Naive thymus-derived CD4-positive, alpha-beta T cell (primary cell): ENCODE data around the gene PTGDR2. TPM values are rescaled to one million over a fixed set of nuclear protein-coding genes. Genes with fewer than 3 reads are reported as not detected.

Experiments
- ATAC-seq: fragments of 150-1000 bp; cut with Tn5 transposase; 2 replicates; pipeline ENCODE4 v1.10.0; 2021; ENCODE audit warnings: mild to moderate bottlenecking, moderate library complexity
- CTCF ChIA-PET: fragments of 350-600 bp; sonication (Branson Sonifier 250); formaldehyde crosslinking; loops from one replicate; lab custom pipeline; 2021; ENCODE audit warnings: antibody characterized with exemption; lab: Charles Lee
- POLR2A ChIA-PET: fragments of 350-600 bp; sonication (Branson Sonifier 250); formaldehyde crosslinking; loops from one replicate; lab custom pipeline; 2021; ENCODE audit warnings: antibody characterized with exemption, inconsistent platforms; lab: Charles Lee
- DNase-seq, 9 donors: peaks; one replicate each; pipeline versions ENCODE4 v3.0.0 to v3.0.0-alpha.2; 2020 to 2022; ENCODE audit warnings: mixed read lengths in 1 of 9
- H3K27ac ChIP-seq: one replicate; pipeline ENCODE4 v1.7.0; 2013; ENCODE audit warnings: mild to moderate bottlenecking, low read depth, low read length, moderate library complexity
- H3K27me3 ChIP-seq, 2 donors: one replicate each; pipeline ENCODE4 v1.7.0; 2013; ENCODE audit warnings: low read length in 2 of 2, mild to moderate bottlenecking in 2 of 2, moderate library complexity in 2 of 2; ENCODE audit not compliant: control insufficient read depth in 2 of 2, insufficient read depth in 2 of 2
- H3K36me3 ChIP-seq, 3 experiments: 1 replicate in 2 of 3; 2 replicates in 1 of 3; pipeline ENCODE4 v1.7.0; 2013; ENCODE audit warnings: low read length in 3 of 3, mild to moderate bottlenecking in 3 of 3, moderate library complexity in 1 of 3; ENCODE audit not compliant: insufficient read depth in 3 of 3, control insufficient read depth in 2 of 3
- H3K4me1 ChIP-seq, 2 donors: one replicate each; pipeline ENCODE4 v1.7.0; 2013; ENCODE audit warnings: low read length in 2 of 2, mild to moderate bottlenecking in 2 of 2, moderate library complexity in 1 of 2; ENCODE audit not compliant: control insufficient read depth in 2 of 2, insufficient read depth in 2 of 2
- H3K4me3 ChIP-seq: 2 replicates; pipeline ENCODE4 v1.7.0; 2013; ENCODE audit warnings: mild to moderate bottlenecking, low read length
- H3K9me3 ChIP-seq, 3 experiments: 1 replicate in 2 of 3; 2 replicates in 1 of 3; pipeline ENCODE4 v1.7.0; 2013; ENCODE audit warnings: low read length in 3 of 3; ENCODE audit not compliant: control insufficient read depth in 2 of 3
- H3K27ac Mint-ChIP-seq, 9 donors: one replicate each; pipeline ENCODE4 v1.8.0; 2020 to 2022; ENCODE audit warnings: mixed read lengths in 9 of 9, mild to moderate bottlenecking in 8 of 9, moderate library complexity in 5 of 9, inconsistent platforms in 2 of 9
- H3K27me3 Mint-ChIP-seq, 5 donors: one replicate each; pipeline ENCODE4 v1.8.0; 2021 to 2022; ENCODE audit warnings: mixed read lengths in 5 of 5, mild to moderate bottlenecking in 1 of 5
- H3K36me3 Mint-ChIP-seq, 5 donors: one replicate each; pipeline ENCODE4 v1.8.0; 2020 to 2022; ENCODE audit warnings: mixed read lengths in 5 of 5, mild to moderate bottlenecking in 3 of 5, inconsistent platforms in 1 of 5
- H3K4me1 Mint-ChIP-seq, 7 donors: one replicate each; pipeline ENCODE4 v1.8.0; 2020 to 2022; ENCODE audit warnings: mixed read lengths in 7 of 7, mild to moderate bottlenecking in 3 of 7, inconsistent platforms in 1 of 7
- H3K4me3 Mint-ChIP-seq, 10 donors: one replicate each; pipeline ENCODE4 v1.8.0; 2020 to 2022; ENCODE audit warnings: mild to moderate bottlenecking in 10 of 10, mixed read lengths in 10 of 10, moderate library complexity in 6 of 10, inconsistent platforms in 2 of 10
- H3K9me3 Mint-ChIP-seq, 11 donors: one replicate each; pipeline ENCODE4 v1.8.0; 2020 to 2022; ENCODE audit warnings: mixed read lengths in 11 of 11, mild to moderate bottlenecking in 4 of 11, inconsistent platforms in 1 of 11, moderate library complexity in 1 of 11
- intact Hi-C, 2 donors: fragments of 100-400 bp; cut with micrococcal nuclease; formaldehyde crosslinking; loops; one replicate each; pipeline ENCODE4 v1.15.1; 2023
- polyA plus RNA-seq, 2 donors: library from polyadenylated mRNA; unstranded; fragments of 300-500 nt; fragmentation: Illumina TruSeq; gene quantifications; one replicate each; pipeline ENCODE4 v1.2.3, GENCODE V29; 2021
- total RNA-seq, 6 experiments: library from RNA in 5 of 6; stranded (reverse) in 5 of 6; gene quantifications; 1 replicate in 5 of 6; 2 replicates in 1 of 6; pipeline ENCODE4 v1.2.3 and lab custom pipeline; 2021 to 2026

PTGDR2 gene
- total RNA-seq (1 to 10 TPM in 2 of 5 experiments, under 1 TPM in 2, not detected in 1; 0.57 to 4.5 (median 0.96) TPM), polyA plus RNA-seq (under 1 TPM in 1 of 2 donors, not detected in 1; 0.08 TPM), total RNA-seq (lab: John Stamatoyannopoulos, UW) (not detected)

DNA sequence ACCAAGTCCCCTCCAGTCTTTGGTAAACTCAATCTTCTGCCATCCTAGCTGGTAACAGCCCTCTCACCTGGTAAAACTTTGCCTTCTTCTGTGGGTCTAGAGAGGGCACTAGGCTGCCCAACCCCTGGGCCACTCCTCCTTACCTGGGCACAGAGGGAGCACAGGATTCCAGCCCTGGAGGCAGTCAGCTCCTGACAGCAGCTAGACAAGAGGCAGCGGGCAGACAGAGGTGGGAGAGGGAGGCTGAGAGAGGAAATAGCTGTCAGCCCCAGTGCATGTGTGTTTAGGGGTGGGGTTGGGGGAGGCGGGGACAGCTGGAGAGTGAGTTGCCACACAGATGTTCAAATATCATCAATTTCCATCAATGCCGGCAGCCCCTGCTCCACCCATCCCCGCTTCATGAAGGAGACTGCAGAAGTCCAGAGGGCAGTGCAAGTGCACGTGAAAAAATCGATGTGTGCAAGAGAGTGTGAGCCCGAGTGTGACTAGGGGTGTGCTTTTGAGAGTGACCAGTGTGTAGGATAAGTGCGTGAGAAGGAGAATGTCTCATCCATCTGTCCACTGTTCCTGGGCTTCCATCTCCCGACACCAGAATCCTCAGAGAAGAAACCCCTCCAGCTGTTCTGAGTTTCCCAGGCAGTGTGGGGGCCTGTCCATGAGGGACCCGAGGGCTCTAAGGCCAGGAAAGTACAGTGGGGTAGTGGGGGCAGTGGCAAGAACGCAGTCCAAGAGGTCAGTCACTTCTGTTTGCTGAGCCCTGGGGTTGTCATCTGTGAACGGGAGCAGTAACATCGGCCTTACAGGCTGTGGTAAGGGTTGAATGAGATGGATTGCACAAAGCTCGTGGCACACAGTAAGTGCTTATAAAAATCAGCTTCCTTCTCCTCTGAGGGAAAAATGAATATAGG, at the start of gene PTGDR2:
Gene PTGDR2 (minus strand): TSS at position 225 of the 908 bp plus-strand sequence. CDS start 2,228 bp downstream, outside the sequence.
- Histone ChIP-seq H3K4me3 (no peak within 1 kb of the TSS), H3K4me1 (peaks cover 7% of the 10 kb centered on the region in 2 donors), H3K36me3 (peaks cover 0 to 19% (median 6%) of the 10 kb centered on the region in 3 experiments), H3K27me3 (no peaks in the 10 kb centered on the region), H3K27ac (no peak within 1 kb of the TSS), H3K9me3 (no peaks in the 10 kb centered on the region)
- Mint-ChIP-seq H3K4me3 (no peak within 1 kb of the TSS), H3K27me3 (peaks cover 0 to 2% (median 0%) of the 10 kb centered on the region in 5 donors), H3K9me3 (peaks cover 0 to 2% (median 0%) of the 10 kb centered on the region in 11 donors), H3K27ac (peak within 1 kb of the TSS in 2 of 9 donors; percentile 21 to 62), H3K4me1 (peaks cover 13 to 22% (median 19%) of the 10 kb centered on the region in 7 donors), H3K36me3 (peaks cover under 1 to 15% (median 13%) of the 10 kb centered on the region in 5 donors)
- CTCF ChIA-PET, result interaction anchor here (1.4 kb wide), 1 partner anchor 44 kb away, joined by 5 read pairs; no protein-coding TSS in a partner anchor
- ATAC-seq (peak; percentile 25), DNase-seq (no peak)
- intact Hi-C loops, result no loop called here
- POLR2A ChIA-PET, result no interaction called here

DNA sequence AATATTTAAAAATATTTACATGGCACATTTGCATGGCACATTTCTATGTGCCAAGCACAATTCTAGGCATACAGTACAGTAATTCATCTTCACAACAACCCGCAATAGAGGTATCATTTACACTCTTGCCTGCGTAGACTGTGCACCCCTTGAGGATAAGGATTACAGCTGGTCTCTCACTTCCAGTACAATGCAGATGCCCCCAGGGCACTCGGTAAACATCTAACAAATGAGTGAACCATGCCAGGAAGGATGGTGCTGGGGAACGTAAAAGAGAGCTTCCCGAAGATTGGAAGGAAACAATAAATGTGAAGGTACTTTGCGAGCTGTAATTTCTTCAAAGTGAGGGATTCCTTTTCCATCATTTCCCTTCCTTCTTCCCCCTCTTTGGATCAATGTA, 49.3 kb upstream of the PTGDR2 start:
- Histone ChIP-seq H3K36me3 (peaks cover 15 to 39% (median 15%) of the 10 kb centered on the region in 3 experiments), H3K4me1 (peaks cover 18% of the 10 kb centered on the region in 2 donors), H3K27ac (peak overlapping the region; percentile 85), H3K27me3 (no peaks in the 10 kb centered on the region), H3K9me3 (no peaks in the 10 kb centered on the region), H3K4me3 (peak overlapping the region; percentile 89)
- ATAC-seq (no peak), DNase-seq (no peak)
- H3K4me1 Mint-ChIP-seq, result peaks cover 30 to 56% (median 45%) of the 10 kb centered on the region in 7 donors
- peaks cover 0 to 6% (median 0%) of the 10 kb centered on the region in 11 donors for H3K9me3 Mint-ChIP-seq
- peaks cover 0 to 5% (median 0%) of the 10 kb centered on the region in 5 donors for H3K27me3 Mint-ChIP-seq
- intact Hi-C loops, result loop anchor here (5.0 kb wide), 2 partner anchors 427 to 1217 kb away; partner anchors contain the start of genes DDB1 (in 1 of the 2), INCENP (in 1 of the 2) and TKFC (in 1 of the 2)
- ChIA-PET CTCF (interaction anchor here (0.8 to 2.6 kb wide), 6 partner anchors 10 to 481 kb away, joined by 3 to 6 read pairs (median 4); no protein-coding TSS in a partner anchor), POLR2A (interaction anchor here (0.5 to 6.2 kb wide), 14 partner anchors 9 to 1096 kb away, joined by 3 to 64 read pairs (median 6); partner anchors contain the start of genes CD6, CPSF7, SDHAF2 and TMEM109)
- peaks cover 0 to 32% (median 10%) of the 10 kb centered on the region in 5 donors for H3K36me3 Mint-ChIP-seq
- H3K27ac Mint-ChIP-seq, result peak overlapping the region; percentile 90 to 98 (median 95)
- H3K4me3 Mint-ChIP-seq, result peak overlapping the region; percentile 84 to 95 (median 91)

DNA sequence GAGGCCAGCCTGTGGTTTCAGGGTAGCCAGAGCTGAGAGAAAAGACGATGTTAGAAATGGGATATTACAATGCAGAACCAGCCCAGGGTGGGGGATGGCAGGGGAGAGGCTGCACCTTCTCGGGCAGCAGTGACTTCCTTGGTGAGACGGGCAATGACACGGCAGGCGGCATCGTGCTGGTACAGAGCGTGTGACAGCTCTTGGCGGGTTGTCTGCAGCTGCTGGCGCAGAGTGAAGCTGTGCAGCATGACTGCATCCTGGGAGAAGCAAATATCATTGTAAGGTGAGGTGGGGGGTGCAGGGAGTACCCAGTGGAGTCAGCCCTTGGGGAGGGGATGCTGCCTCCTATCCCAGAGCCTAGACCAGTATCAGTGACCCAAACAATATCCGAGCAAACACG, 46.9 kb upstream of the PTGDR2 start:
- peak overlapping the region in 3 of 9 donors; percentile 47 to 95 (median 73) for H3K27ac Mint-ChIP-seq
- peak overlapping the region in 1 of 10 donors; percentile 63 for H3K4me3 Mint-ChIP-seq
- Histone ChIP-seq H3K36me3 (peaks cover 33 to 60% (median 38%) of the 10 kb centered on the region in 3 experiments), H3K9me3 (no peaks in the 10 kb centered on the region), H3K4me1 (peaks cover 18 to 21% of the 10 kb centered on the region in 2 donors), H3K4me3 (no peak overlapping the region), H3K27me3 (no peaks in the 10 kb centered on the region), H3K27ac (no peak overlapping the region)
- peaks cover 29 to 49% (median 46%) of the 10 kb centered on the region in 7 donors for H3K4me1 Mint-ChIP-seq
- no peak for ATAC-seq
- H3K27me3 Mint-ChIP-seq, result no peaks in the 10 kb centered on the region
- CTCF ChIA-PET, result interaction anchor here (0.5 to 2.8 kb wide), 6 partner anchors 13 to 1232 kb away, joined by 3 to 16 read pairs (median 4); no protein-coding TSS in a partner anchor
- POLR2A ChIA-PET, result interaction anchor here (1.2 to 6.2 kb wide), 2 partner anchors 11 to 61 kb away, joined by 3 to 64 read pairs; partner anchors contain the start of gene TMEM109
- no peaks in the 10 kb centered on the region for H3K9me3 Mint-ChIP-seq
- intact Hi-C loops, result no loop called here
- H3K36me3 Mint-ChIP-seq, result peaks cover 6 to 48% (median 24%) of the 10 kb centered on the region in 5 donors
- no peak for DNase-seq

DNA sequence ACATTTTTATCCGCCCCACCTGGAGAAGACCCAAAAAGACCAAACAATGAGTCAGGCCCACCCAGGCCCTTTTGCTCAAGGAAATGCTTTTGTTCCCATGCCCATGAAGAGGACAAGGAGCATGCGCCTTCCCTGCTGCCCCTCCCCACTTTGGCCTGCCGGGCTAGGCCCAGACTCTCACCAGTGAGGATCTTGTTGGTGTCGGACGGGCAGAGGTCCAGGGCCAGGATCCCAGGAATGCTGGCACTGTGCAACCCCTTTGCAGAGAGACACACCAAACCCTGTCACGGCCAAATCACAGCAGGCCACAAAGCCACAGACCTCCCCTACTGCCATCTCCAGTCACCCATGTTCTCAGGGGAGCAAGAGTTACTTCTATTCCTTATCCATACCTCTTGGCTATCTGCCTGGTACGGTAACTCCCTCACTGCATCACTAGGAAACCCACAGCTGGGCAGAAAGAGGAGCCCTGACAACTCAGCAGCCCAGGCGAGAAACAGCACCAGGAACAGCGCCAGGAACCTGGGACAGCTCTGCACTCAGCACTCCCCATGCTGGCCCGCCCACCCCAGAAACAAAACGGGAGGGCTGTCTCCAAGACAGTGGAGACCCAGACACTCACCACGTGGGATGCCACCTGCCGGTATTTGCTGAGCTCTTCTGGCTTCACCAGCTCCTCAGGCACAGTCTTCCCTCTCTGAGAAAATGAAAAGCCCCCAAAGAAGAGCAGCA, 45.1 kb upstream of the PTGDR2 start:
- Histone ChIP-seq H3K4me1 (peaks cover 11 to 13% of the 10 kb centered on the region in 2 donors), H3K9me3 (no peaks in the 10 kb centered on the region), H3K27me3 (no peaks in the 10 kb centered on the region), H3K27ac (no peak overlapping the region), H3K36me3 (peaks cover 50 to 76% (median 50%) of the 10 kb centered on the region in 3 experiments), H3K4me3 (no peak overlapping the region)
- no peak for DNase-seq
- H3K36me3 Mint-ChIP-seq, result peaks cover 8 to 62% (median 36%) of the 10 kb centered on the region in 5 donors
- H3K27me3 Mint-ChIP-seq, result no peaks in the 10 kb centered on the region
- ChIA-PET POLR2A (interaction anchor here (2.4 to 6.2 kb wide), 2 partner anchors 13 to 15 kb away, joined by 7 to 64 read pairs; partner anchors contain the start of gene TMEM109), CTCF (interaction anchor here (1.1 to 2.8 kb wide), 6 partner anchors 11 to 69 kb away, joined by 4 to 16 read pairs (median 10); partner anchors contain the start of gene TMEM109)
- peak overlapping the region in 1 of 9 donors; percentile 65 for H3K27ac Mint-ChIP-seq
- intact Hi-C loops, result no loop called here
- ATAC-seq, result no peak
- no peaks in the 10 kb centered on the region for H3K9me3 Mint-ChIP-seq
- no peak overlapping the region for H3K4me3 Mint-ChIP-seq
- peaks cover 20 to 40% (median 34%) of the 10 kb centered on the region in 7 donors for H3K4me1 Mint-ChIP-seq

DNA sequence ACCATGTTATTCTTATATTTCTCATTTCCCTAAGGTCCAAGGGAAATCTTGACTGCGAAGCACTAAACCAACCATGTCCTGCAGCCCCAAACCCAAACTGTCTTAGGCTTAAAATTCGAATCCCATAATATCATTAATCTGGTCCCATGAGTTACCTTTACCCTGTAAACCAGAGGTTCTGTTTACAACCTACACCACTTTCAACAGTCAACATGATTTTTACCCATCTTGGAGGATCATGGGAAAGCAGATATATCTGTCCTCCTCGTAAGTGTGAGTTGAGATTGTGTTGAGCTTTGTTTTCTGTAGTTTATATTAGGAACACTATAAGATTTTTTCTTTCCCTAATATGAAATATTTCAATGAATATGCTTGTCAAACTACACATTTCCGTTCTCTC, 44.2 kb upstream of the PTGDR2 start:
- H3K27me3 Mint-ChIP-seq, result no peaks in the 10 kb centered on the region
- DNase-seq (no peak), ATAC-seq (no peak)
- ChIA-PET POLR2A (interaction anchor here (2.4 kb wide), 1 partner anchor 16 kb away, joined by 7 read pairs; no protein-coding TSS in a partner anchor), CTCF (interaction anchor here (1.4 to 2.5 kb wide), 5 partner anchors 10 to 44 kb away, joined by 5 to 15 read pairs (median 7); partner anchors contain the start of genes PTGDR2 and TMEM109)
- Histone ChIP-seq H3K9me3 (no peaks in the 10 kb centered on the region), H3K27me3 (no peaks in the 10 kb centered on the region), H3K4me3 (no peak overlapping the region), H3K36me3 (peaks cover 53 to 85% (median 58%) of the 10 kb centered on the region in 3 experiments), H3K4me1 (peaks cover 3 to 8% of the 10 kb centered on the region in 2 donors), H3K27ac (no peak overlapping the region)
- peaks cover 16 to 31% (median 27%) of the 10 kb centered on the region in 7 donors for H3K4me1 Mint-ChIP-seq
- H3K27ac Mint-ChIP-seq, result peak overlapping the region in 1 of 9 donors; percentile 16
- H3K9me3 Mint-ChIP-seq, result no peaks in the 10 kb centered on the region
- H3K36me3 Mint-ChIP-seq, result peaks cover 14 to 71% (median 38%) of the 10 kb centered on the region in 5 donors
- intact Hi-C loops, result loop anchor here (1.0 to 5.0 kb wide), 4 partner anchors 15 to 287 kb away; partner anchors contain the start of gene TMEM109 (in 1 of the 2)
- no peak overlapping the region for H3K4me3 Mint-ChIP-seq
